Urinary bladder (tissue), 4 donors: ENCODE data around the gene MARCHF7. TPM values are rescaled to one million over a fixed set of nuclear protein-coding genes. Genes with fewer than 3 reads are reported as not detected.
A peak's percentile ranks its signal among the peaks of the same experiment; 100 is the strongest.
"Not testable (repeated sequence)": the region's sequence is repeated elsewhere in the genome, so short reads cannot be mapped to it uniquely, and the experiment has no call there.

Experiments
- DNase-seq: peaks from one replicate; pipeline ENCODE4 v3.0.0-alpha.2; 2015; ENCODE audit errors: extremely low spot score
- H3K27ac ChIP-seq: one replicate; pipeline ENCODE4 v1.5.1; 2013; ENCODE audit warnings: low read depth, mild to moderate bottlenecking, moderate library complexity
- H3K36me3 ChIP-seq: one replicate; pipeline ENCODE4 v1.6.1; 2013; ENCODE audit warnings: mild to moderate bottlenecking, moderate library complexity; ENCODE audit not compliant: insufficient read depth
- H3K4me1 ChIP-seq: one replicate; pipeline ENCODE4 v1.6.1; 2013; ENCODE audit warnings: mild to moderate bottlenecking, moderate library complexity; ENCODE audit not compliant: insufficient read depth
- H3K4me3 ChIP-seq: one replicate; pipeline ENCODE4 v1.5.1; 2013; ENCODE audit warnings: low read depth, low read length
- WGBS: extraction: QIAGEN DNeasy Blood & Tissue Kit; methylation state at CpG from one replicate; pipeline ENCODE4 v1.1.7; 2013; 5-methylcytosine and 5-hydroxymethylcytosine counted together
- polyA plus RNA-seq: library from polyadenylated mRNA; stranded (reverse); fragments of 200-250 nt; gene quantifications from one replicate; pipeline ENCODE4 v1.2.3, GENCODE V29; 2013
- total RNA-seq: library from RNA; depleted of rRNA; stranded (reverse); fragments of >200 nt; gene quantifications from one replicate; pipeline ENCODE4 v1.2.3, GENCODE V29; 2014
- donor health status: healthy with polysubstance abuse.
- donor health status: healthy.

The MARCHF7 gene
- total and polyA plus RNA-seq, 2 donors, result 65.3 to 212 TPM

DNA sequence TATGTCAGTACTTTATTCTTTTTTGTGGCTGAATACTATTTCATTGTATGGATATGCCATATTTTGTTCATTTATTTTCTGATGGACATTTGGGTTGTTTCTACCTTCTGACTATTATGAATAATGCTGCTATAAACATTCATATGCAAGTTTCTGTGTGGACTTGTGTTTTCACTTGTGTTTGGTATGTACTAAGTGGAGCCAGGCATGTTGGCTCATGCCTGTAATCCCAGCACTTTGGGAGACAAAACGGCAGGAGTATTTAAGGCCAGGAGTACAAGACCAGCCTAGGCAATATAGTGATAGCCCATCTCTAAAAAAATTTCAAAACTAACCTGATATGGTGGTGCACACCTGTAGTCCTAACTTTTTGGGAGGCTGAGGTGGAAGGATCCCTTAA lies 23.3 kb downstream of the MARCHF7 start:
- Histone ChIP-seq H3K36me3 (peaks cover 3% of the 10 kb centered on the region), H3K27ac (no peak overlapping the region), H3K4me1 (no peaks in the 10 kb centered on the region), H3K4me3 (no peak overlapping the region)
- 84% methylated on average over 1 of the region's 1 CpG for WGBS
- DNase-seq, result no peak

DNA sequence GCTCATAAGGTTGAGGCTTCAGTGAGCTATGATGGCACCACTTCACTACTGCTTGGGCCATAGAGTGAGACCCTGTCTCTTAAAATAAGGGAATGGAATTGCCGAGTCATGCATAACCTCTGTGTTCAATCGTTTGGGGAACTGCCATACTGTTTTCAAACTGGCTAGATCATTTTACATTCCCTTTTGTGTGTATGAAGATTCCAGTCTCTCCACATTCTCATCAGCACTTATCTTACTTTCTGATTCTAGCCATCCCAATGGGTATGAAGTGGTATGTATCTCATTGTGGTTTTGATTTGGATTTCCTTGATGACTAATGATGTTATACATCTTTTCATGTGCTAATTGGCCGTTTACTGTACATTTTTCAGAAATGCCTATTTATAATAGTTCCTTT lies 23.7 kb downstream of the MARCHF7 start:
- DNase-seq, result no peak
- H3K4me1 ChIP-seq, result no peaks in the 10 kb centered on the region
- no peak overlapping the region for H3K27ac ChIP-seq
- 88% methylated on average over 3 of the region's 3 CpGs for WGBS
- H3K36me3 ChIP-seq, result no peaks in the 10 kb centered on the region
- H3K4me3 ChIP-seq, result no peak overlapping the region

DNA sequence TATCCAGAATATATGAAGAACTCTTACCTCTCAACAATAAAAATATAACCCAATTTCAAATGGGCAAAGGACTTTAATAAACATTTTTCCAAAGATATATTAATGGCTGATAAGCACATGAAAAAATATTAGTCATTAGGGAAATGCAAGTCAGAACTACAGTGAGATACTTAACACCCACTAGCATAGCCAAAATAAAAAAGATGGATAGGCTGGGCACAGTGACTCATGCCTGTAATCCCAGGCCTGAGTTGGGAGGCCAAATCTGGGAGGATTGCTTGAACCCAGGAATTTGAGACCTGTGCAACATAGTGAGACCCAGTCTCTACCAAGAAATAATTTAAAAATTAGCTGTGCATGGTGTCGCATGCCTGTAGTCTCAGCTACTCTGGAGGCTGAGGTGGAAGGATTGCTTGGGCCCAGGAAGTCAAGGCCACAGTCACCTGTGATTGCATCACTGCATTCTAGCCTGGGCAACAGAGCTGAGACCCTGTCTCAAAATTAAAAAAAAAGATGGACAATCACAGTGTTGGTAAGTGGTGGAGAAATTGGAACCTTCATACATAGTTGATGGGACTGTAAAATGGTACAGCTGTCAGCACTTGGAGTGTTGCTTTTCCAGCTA lies 25.1 kb downstream of the MARCHF7 start:
- Histone ChIP-seq H3K27ac (no peak overlapping the region), H3K4me1 (no peaks in the 10 kb centered on the region), H3K4me3 (no peak overlapping the region), H3K36me3 (no peaks in the 10 kb centered on the region)
- WGBS, result 98% methylated on average over 1 of the region's 1 CpG
- DNase-seq, result no peak

DNA sequence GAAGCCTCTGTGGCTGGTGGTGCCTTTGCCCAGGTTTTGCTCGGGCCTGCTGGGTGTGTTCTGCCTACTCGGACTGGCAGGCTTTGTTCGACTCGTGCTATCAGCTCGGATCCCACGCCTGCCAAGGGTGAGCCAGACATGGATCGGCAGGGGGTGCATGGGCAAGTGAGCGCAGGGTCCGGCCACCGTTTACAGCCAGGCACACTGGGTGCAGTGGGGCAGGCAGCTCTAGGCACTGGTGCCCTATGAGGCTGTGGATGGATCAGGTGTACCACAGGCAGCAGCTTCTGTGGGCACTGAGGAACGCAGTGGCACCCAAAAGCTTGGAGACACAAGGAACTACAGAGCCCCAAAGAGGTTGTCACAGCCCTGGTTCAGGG lies 25.6 kb downstream of the MARCHF7 start:
- H3K4me1 ChIP-seq, result no peaks in the 10 kb centered on the region
- H3K27ac ChIP-seq, result no peak overlapping the region
- DNase-seq, result no peak
- no peaks in the 10 kb centered on the region for H3K36me3 ChIP-seq
- 97% methylated on average over 11 of the region's 11 CpGs for WGBS
- no peak overlapping the region for H3K4me3 ChIP-seq

DNA sequence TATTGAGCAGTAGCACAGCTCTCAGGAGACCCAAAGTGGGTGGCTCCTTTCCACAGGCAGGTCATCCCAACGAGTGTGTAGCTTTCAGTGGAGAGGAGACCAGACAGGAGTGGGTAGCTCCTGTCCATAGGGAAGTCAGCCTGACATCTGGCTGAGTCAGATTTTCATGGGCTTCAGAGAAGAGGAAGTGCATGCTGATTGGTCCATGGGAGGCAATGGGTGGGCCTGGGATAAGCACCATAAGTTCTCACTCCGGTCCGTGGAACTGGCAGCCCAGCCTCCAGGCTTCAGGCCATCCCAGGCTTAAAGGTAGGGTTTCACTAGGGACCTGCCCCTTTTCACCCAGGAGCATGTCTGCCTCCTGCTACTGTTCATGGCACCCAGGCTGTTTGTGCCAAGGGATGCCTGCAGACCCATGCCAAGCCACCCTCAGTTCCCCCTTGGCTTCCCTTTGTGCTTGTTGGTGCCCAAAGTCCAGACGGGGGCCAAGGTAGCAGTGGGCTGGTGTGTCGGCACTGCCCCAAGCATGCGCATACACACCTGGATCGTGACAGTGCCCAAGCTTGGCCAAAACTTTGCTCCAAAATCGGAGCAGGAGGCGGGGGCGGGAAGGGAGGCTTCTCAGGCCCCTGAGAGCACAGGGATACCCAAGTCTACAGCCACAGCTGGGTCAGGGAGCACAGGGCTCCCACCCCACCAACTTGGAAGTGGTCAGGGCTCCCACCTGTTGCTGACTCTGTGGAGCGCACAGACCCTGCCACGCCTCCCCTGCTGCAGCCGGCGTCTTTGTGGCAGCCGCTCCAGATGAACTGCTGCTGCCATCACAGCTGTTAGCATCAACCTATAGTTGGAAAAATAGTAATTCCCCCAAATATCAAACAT lies 26.4 kb downstream of the MARCHF7 start:
- peaks cover 2% of the 10 kb centered on the region for H3K36me3 ChIP-seq
- H3K27ac ChIP-seq, result no peak overlapping the region
- no peaks in the 10 kb centered on the region for H3K4me1 ChIP-seq
- no peak overlapping the region for H3K4me3 ChIP-seq
- WGBS, result 90% methylated on average over 15 of the region's 15 CpGs
- DNase-seq, result no peak

DNA sequence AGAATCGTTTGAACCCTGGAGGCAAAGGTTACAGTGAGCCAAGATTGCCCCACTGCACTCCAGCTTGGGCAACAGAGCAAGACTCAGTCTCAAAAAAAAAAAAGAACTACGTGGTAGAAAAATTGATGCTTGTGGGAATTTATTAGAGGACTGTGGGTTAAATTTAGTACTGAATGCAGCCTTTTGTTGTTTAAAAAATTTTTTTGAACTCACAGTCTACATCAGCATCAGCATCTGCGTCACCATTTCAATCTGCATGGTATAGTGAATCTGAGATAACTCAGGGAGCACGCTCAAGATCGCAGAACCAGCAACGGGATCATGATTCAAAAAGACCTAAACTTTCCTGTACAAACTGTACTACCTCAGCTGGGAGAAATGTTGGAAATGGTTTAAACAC lies 30.5 kb downstream of the MARCHF7 start:
- Histone ChIP-seq H3K36me3 (peaks cover 2% of the 10 kb centered on the region), H3K4me3 (no peak overlapping the region), H3K4me1 (no peaks in the 10 kb centered on the region), H3K27ac (no peak overlapping the region)
- WGBS, result 93% methylated on average over 6 of the region's 6 CpGs
- DNase-seq, result no peak

DNA sequence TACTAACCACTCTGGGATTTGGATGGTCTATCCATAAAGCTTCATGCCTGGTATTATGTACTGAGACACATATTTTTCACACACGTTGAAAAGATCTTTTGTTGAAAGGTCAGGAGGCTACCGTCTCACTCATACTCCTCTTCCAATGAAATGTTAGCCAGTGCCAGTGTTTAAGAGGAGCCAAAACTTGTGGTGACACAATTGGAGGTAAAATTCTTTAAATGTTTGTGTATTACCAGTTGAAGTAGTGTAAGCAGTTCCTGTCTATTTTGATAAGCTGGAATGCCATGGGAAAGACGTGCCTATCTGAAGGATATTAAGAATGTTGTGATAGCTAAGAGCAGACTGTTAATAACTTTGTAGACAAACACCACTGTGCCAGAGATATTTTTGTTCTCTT lies 32.1 kb downstream of the MARCHF7 start:
- no peak overlapping the region for H3K27ac ChIP-seq
- DNase-seq, result no peak
- H3K4me1 ChIP-seq, result no peaks in the 10 kb centered on the region
- peaks cover 6% of the 10 kb centered on the region for H3K36me3 ChIP-seq
- WGBS, result 37% methylated on average over 3 of the region's 3 CpGs
- no peak overlapping the region for H3K4me3 ChIP-seq

DNA sequence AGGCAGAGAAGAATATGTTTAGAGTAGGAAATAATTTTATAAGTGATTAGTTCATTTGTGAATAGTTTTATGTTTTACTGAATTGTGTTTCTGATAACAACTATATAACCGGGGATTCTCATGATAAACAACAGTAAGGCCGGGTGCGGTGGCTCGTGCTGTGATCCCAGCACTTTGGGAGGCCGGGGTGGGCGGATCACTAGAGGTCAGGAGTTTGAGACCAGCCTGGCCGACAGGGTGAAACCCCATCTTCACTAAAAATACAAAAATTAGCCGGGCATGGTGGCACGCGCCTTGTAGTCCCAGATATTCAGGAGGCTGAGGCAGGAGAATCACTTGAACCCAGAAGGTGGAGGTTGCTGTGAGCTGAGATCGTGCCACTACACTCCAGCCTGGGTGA lies 32.9 kb downstream of the MARCHF7 start:
- not testable (repeated sequence) for H3K4me3 ChIP-seq, H3K27ac ChIP-seq, DNase-seq, H3K36me3 ChIP-seq, H3K4me1 ChIP-seq
- 91% methylated on average over 11 of the region's 11 CpGs for WGBS

DNA sequence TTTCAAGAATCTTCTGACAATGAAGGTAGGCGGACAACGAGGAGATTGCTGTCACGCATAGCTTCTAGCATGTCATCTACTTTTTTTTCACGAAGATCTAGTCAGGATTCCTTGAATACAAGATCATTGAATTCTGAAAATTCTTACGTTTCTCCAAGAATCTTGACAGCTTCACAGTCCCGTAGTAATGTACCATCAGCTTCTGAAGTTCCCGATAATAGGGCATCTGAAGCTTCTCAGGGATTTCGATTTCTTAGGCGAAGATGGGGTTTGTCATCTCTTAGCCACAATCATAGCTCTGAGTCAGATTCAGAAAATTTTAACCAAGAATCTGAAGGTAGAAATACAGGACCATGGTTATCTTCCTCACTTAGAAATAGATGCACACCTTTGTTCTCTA lies 35.8 kb downstream of the MARCHF7 start:
- no peak for DNase-seq
- WGBS, result 98% methylated on average over 9 of the region's 9 CpGs
- Histone ChIP-seq H3K4me1 (no peaks in the 10 kb centered on the region), H3K36me3 (peaks cover 4% of the 10 kb centered on the region), H3K4me3 (no peak overlapping the region), H3K27ac (no peak overlapping the region)

DNA sequence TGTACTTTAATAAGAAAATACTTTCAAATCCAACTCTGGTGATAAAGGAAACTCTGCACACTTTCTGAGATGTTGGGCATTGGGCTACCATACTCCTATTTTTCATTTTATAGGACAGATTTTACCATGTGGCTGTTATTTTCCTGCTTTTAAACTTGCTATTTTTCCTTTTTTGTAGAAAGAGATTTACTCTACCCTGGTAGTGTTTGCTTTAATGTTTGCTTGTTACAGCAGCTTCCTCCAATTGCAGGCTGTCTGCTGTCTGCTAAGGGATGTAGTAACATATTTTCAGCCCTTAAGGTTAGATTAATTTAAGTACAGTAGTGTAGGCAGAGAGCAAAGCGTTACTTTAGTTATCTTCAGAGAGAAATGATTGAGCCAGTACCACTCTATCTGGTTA lies 38.6 kb downstream of the MARCHF7 start:
- Histone ChIP-seq H3K27ac (no peak overlapping the region), H3K4me1 (peaks cover 2% of the 10 kb centered on the region), H3K4me3 (no peak overlapping the region), H3K36me3 (peaks cover 8% of the 10 kb centered on the region)
- WGBS, result 98% methylated on average over 1 of the region's 1 CpG
- DNase-seq, result no peak

DNA sequence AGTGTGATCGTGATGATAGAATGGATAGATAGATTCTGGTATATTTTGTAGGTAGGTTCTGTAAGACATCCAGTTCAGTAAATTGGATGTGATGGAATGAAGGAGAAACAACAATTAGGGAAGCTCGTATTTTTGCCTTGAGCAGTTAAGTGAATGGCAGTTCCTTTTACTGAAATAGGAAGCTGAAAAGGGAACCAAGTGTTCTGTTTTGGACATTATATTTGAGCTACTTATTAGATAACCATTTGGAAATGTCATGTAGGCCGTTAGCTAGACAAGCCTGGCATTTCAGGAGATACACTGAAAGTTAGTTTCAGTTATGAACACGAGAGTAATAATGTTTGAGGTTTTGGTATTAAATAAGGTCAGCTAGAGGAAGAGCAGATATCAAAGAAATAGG lies 41.5 kb downstream of the MARCHF7 start:
- no peak for DNase-seq
- Histone ChIP-seq H3K4me1 (peaks cover 2% of the 10 kb centered on the region), H3K27ac (peak overlapping the region; percentile 38), H3K4me3 (no peak overlapping the region), H3K36me3 (peaks cover 6% of the 10 kb centered on the region)
- 85% methylated on average over 4 of the region's 4 CpGs for WGBS

DNA sequence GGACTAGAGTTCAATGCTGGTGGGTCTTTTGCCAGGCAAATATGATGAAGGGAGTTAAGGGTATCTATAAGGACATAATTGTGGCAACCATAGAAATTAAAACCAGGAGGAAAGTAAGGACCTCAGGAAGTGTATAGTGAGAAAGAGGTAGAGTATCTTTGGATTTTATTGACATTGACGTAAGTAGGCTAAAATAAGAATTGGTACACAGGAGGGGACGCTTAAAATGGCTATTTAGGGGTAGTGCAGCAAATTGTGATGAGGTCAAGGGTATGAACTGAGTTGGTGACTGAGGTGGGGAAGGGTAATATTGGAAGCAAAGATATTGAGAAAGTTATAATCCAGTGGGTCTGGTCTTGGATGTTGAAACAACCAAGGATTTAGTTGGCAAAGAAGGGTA lies 42.7 kb downstream of the MARCHF7 start:
- Histone ChIP-seq H3K36me3 (peaks cover 4% of the 10 kb centered on the region), H3K4me1 (peaks cover 2% of the 10 kb centered on the region), H3K4me3 (no peak overlapping the region), H3K27ac (no peak overlapping the region)
- DNase-seq, result no peak
- 97% methylated on average over 2 of the region's 2 CpGs for WGBS

DNA sequence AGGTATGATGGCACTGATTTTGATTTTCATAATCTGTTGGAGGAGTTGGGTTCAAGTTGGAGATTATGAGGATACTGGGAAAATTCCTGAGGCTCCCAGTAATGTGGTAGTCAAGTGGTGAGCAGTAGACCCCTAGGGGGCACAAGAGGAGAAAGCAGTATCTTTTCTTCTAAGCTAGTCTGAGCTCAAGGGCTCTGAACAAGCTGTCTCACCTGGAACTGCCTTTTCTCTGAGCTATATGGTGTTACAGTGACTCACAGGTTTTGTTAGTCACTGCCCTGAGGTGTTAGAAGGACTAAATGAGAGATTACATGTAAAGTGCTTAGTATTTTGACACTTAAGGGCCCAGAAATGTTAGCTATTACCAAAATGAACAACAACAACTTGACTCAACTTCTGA lies 43.5 kb downstream of the MARCHF7 start:
- peaks cover 4% of the 10 kb centered on the region for H3K36me3 ChIP-seq
- no peak overlapping the region for H3K27ac ChIP-seq
- DNase-seq, result no peak
- H3K4me1 ChIP-seq, result peaks cover 2% of the 10 kb centered on the region
- no peak overlapping the region for H3K4me3 ChIP-seq

DNA sequence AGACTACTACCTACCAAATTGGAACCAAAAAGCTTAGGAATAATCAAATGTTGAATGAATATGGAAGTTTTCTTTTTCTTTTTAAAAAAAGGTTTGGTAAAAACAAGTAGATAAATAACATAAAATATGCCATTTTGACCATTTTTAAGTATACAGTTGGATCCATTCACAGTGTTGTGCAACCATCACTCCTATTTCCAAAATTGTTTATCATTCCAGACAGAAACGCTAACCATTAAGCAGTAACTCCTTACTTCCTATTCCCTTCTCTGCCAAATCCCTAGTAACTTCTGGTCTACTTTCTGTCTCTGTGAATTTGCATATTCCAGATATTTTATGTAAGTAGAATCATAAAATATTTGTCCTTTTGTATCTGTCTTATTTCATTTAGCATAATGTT lies 45.9 kb downstream of the MARCHF7 start:
- WGBS, result 53% methylated on average over 1 of the region's 1 CpG
- Histone ChIP-seq H3K27ac (no peak overlapping the region), H3K4me1 (peaks cover 2% of the 10 kb centered on the region), H3K36me3 (peaks cover 4% of the 10 kb centered on the region), H3K4me3 (no peak overlapping the region)
- no peak for DNase-seq
